HG02981 (cell line): ENCODE data around the gene TCF4.

Source experiments
- ATAC-seq: cut with Tn5 transposase; IDR thresholded peaks from one replicate; pipeline ENCODE4 v1.9.1; 2021; ENCODE audit warnings: mild to moderate bottlenecking, moderate library complexity; ENCODE audit not compliant: unreplicated experiment

TCF4 gene

GRCh38 chr18:55275039-55275901 lies 312.7 kb downstream of the TCF4 start:
- no peak for ATAC-seq

- ATAC-seq, result no peak
These were observed 315.3 kb downstream of the TCF4 start for GRCh38 chr18:55272510-55273243.

DNA sequence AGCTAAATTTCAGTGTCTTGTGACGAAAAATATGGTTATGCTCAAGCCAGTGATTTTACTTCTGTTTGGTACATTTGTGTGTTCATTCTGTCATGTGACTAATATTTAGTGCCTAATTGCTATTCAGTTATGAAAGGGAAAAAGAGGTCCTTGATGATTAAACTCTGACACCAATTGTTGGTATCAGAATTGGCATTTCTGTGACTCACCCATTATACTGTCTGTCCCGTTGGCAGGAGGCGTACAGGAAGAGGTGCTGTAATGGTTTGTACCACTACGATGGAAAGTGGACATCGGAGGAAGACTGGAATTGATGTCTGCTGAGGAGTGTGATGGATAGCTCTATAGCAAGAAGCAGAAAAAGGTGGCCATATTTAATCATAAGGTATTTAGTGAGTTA lies 318.4 kb downstream of the TCF4 start:
- ATAC-seq, result no peak

DNA sequence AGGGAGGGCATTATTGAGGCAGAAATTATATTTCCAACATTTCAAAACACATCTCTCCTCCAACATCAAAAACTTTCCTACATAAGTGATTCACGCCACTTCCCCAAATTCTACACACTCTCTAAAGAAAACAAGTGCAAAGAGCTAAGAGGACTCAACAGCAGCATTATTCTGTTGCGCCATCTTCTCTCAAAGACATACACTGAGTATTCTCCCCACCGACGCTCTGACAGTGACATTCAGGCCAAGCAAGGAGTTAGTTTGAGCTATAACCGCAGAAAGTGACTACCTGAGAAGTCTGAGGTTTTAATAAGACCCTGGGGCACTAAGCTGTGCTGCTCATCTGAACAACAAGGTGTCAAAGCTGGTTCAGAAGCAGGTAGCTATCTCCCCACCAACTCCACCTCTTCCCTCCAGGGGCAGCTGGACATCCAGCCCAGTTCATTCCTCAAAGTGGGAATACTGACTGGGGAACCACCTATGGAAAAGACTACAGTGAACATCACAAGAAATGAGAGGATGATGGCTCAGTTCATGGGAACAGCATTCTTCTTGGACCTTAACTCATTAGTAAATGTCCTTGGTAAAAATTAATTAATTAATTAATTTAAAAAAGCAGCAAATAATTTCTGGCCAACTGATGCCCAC lies 319.2 kb downstream of the TCF4 start:
- peak; percentile 42 for ATAC-seq

DNA sequence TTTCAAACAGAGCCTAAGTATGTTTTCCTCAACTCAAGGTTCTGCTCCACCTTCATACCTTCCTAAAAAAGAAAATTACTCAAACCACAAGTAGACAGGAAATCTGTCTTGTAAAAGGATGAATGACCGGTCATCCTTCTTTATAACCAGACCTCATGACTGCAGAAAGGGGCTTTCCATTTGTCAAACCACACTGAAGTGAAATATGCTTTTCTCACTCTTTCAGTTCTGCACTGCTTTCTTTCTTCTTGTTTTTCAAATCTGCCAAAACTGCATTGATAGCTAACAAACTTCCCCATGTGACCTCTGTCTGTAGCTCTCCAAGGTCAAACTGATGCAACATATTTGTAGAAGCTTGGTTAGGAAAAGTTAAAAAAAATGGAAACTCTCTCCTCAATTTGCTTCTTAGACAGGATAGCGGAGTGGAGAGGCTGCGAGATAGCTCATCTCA lies 319.8 kb downstream of the TCF4 start:
- ATAC-seq, result peak; percentile 62

GRCh38 chr18:55266981-55267380 lies 321.0 kb downstream of the TCF4 start:
- ATAC-seq, result no peak

- ATAC-seq, result peak; percentile 52
These were observed 322.0 kb downstream of the TCF4 start for GRCh38 chr18:55265984-55266383.

- ATAC-seq, result no peak
These were observed 322.8 kb downstream of the TCF4 start for GRCh38 chr18:55265130-55265675.

GRCh38 chr18:55264108-55264507 lies 323.9 kb downstream of the TCF4 start:
- no peak for ATAC-seq

DNA sequence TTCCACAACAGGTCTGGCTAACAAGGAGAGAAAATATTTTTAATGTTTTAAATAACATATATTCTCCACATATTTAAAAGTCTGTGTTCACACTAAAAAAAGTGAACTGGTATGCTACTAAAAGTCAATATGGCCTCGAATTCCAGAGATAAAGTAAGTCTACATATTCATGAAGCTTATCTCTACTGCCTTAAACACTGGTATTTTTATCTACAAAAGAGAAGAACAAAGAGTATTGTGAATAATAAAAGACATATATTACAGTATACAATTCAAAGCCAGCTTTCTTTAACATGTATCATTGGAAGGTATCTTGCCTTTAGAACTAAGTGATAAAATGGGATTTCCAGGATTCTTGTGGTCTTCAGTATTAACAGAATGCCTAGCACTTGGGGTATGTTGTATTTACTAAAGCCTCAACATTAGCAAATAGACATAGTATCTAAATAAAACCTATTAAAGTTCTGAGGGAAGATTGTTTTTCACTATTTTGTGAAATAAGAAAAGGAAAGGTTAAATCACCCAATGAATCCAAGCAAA lies 325.9 kb downstream of the TCF4 start:
- ATAC-seq, result no peak

DNA sequence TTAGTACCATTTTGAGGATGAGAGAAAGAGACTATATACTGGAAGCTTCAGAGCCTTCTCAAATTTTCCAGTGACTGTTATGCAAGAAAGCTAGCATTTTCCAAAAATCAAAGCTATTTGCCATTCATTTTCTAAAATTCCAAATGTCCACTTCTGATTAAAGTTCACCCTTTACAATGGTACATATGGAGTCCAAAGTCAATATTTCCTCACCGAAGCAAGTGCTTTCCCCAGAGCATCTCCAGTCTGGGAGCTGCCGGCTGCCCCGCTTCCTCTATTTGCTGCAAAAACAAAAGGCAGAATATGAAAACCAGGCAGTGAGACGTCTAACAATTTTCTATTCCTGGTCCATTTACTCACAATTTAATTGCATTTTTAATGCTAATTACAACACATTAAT lies 326.7 kb downstream of the TCF4 start:
- no peak for ATAC-seq

DNA sequence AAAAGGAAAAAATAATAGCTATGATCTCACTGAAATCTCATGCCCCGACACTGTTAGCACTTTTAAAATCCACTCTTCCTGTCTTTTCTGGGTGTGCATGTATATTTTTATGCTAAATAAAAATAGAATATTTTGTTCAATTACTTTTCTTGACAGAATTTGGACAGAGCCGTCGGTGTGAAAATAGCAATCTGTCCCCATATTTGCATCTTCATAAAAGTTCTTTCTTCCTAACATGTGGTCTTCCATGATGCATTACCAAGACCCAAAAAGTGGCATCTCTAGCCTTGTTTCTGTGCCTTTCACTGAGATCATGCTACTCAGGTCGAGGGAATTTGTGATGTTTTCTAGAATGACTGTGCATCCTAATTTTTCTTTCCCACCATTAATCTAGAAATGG lies 329.9 kb downstream of the TCF4 start:
- ATAC-seq, result no peak

DNA sequence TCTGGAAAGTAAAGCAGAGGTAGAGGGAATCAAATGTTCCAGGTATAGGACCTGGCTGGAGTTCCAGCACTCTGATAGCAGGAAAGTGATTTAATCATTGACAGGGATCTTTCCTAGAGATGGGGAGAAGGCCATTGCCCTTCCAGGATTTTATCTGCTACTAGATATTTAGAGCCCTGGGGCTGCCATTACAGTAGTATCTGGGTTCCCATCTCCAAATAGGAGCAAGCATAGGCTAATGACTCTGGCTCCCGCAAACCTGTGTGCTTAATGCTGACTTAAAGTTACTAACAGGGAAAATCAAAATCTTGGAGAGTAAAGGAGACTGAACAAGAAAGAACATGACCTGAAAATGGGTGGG lies 331.1 kb downstream of the TCF4 start:
- ATAC-seq, result no peak

DNA sequence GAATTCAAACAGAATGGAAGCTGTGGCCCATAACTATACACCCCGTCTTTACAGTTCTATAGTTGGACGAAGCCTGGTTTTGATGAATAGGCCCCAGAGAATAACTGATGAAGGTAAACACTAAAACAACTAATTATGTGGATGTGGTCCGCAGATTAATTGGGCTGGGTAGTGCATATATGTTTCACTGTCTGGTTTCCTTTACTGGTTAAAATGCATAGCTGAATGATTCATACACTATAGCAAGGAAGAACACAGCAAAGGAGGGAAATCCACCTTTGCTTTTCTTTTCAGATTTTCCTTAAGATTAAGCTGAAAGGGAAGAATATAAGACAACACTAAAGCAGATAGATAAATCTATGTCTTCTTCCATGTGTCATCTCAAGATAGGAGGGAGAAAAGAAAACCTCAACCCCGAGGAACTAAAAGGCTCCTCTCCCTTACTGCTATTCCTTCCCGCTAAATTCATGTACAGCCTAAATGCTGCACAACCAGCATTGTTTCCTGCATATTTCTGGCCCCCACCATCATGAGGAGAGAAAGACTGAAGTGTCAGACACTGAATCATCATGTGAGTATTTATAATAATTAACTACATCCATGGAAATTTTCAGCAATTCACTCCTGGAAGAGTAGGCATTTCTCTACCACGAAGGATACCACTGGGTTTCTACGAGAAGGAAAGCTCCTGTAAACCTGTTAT lies 331.6 kb downstream of the TCF4 start:
- no peak for ATAC-seq

- ATAC-seq, result no peak
These were observed 334.2 kb downstream of the TCF4 start for GRCh38 chr18:55253814-55254213.

- peak; percentile 52 for ATAC-seq
These were observed 335.1 kb downstream of the TCF4 start for GRCh38 chr18:55252901-55253300.

GRCh38 chr18:55252053-55252675 lies 335.8 kb downstream of the TCF4 start:
- no peak for ATAC-seq

DNA sequence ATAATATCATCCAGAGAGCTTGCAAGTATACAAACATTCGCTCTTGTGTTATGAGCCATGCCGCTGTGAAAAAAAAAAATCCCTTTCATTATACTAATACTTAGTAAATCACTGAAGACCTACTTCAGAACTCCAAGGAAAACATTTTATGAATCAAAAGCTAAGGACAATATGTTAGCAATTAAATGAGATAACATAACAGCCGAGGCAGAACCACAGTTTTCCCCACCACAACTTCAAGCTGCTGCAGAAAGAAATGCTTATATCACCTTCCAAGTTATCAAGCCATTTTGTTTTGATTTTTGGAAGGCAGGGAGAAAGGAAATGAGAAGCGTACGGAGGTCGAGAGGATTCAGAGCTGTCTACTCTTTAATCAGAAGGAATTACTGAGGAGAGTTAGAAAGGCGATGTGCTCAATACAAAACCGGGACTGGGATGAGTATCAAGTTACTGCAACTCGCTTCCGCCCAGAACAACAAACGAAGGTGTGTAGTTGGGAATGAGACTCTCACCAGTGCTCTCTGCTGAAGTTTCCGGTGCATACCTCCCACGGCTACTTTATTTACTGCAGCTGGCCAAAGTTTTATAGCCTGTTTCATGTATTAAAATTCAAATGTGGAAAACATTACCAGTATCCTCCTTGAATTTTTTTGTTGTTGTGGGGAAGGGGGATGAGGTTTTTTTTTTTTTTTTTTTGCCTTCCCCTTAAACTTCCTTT lies 336.6 kb downstream of the TCF4 start:
- ATAC-seq, result no peak

DNA sequence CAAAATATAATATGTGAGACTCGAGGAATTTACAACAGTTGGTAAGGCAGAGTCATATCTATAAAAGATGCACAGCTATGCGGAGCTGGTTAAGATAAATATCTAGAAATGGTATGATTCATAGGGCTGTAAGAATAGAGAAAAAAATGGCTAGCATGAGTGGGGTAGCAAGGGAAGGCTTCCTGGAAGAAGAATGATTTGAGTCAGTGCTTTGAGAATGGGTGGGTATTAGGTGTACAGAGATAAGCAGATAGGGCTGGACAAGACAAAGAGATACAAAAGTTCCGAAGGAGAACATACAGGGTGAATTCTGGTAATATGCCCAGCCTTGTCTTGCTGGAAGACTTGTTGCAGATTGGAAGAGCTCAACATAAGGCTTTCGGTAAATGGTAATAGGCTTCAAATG lies 337.2 kb downstream of the TCF4 start:
- no peak for ATAC-seq
